ENCODE measurements around the gene NCKAP5L. TPM values are rescaled to one million over a fixed set of nuclear protein-coding genes. Genes with fewer than 3 reads are reported as not detected.
"Not testable (repeated sequence)": the region's sequence is repeated elsewhere in the genome, so short reads cannot be mapped to it uniquely, and the experiment has no call there.

NCKAP5L gene
- total RNA-seq, 2 donors from 2014 or later: 1.2 to 2.4 TPM

DNA sequence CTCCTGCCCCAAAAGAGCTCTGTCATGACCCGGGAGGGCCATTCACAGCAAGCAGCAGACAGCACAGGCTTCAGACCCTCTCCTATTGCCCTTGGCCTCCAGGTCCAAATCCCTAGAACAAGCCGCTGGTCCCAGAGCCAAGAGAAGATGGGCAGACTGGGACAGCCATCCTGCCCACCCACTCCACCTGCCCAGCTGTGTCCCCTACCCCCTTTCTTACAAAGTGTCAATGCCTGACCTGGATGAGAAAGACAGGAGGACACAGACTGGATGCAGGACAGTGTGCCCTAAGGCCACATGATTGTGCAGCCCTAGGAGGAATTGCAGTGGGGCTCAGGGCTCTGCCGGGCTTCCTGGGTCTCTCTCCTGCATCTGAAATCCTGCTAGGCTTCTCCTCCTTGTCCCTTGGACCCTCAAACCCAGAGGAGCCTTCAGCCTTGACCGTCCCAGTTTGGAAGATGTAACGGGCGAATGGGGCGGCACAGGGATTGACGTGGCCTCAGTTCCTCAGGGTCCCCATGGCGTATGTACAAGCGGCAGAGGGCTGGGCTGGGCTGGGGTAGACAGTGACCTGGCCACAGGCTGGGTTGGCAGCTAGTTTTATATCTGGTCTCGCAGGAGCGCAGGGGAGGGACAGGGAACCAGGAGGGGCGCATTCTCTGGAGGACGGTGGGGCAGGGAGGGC lies 41.7 kb upstream of the NCKAP5L start:
- ATAC-seq (replicated peaks): no peak
- no peaks in the 10 kb centered on the region for H3K4me1 Mint-ChIP-seq
- no peaks in the 10 kb centered on the region for H3K36me3 Mint-ChIP-seq (ENCODE audit: low read depth)
- no peak overlapping the region for H3K4me3 Mint-ChIP-seq
- no peak overlapping the region for H3K27ac Mint-ChIP-seq
- H3K9me3 Mint-ChIP-seq: no peaks in the 10 kb centered on the region
- H3K27me3 Mint-ChIP-seq: no peaks in the 10 kb centered on the region

DNA sequence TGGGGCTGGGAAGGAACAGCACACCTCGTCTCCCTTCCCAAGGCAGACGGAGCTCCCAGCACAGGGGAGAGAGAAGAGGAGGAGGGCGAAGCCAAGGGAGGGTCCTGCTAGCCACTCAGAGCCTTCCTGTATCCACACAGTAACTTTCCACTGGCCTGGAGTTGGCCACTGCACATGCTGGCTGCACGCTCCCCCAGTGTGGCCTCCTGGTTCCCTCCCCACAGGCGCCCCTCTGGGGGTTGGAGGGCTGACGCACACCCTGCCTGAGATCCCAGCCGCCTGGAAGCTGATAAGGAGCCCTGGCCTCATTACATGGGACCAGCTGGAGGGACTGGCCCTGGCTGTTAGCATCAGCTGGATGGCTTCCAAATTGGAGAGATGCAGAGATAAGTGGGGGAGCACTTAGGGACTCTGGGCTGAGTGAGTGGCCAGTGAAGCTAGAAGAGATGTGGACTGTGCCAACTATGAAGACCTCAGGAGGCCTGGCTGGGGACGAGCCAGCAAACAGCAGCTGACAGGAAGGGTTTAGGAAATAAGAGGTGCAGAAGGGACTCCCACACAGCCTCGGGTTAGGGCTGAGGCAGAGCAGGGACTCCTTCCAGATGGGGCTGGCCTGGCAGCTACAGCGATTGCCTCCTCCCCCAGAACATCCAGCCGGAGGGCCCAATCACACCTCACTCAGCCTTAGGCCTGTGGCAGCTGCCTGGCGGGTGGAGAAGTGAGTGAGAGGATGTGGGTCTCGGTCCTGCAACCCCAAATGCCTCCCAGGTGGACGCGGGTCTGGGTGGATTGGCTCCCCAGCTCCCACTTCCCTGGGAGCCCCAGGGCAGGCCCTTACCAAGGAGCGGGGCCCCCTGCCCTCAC lies 41.0 kb upstream of the NCKAP5L start:
- Mint-ChIP-seq H3K27me3 (peaks cover 6% of the 10 kb centered on the region), H3K36me3 (ENCODE audit: low read depth) (no peaks in the 10 kb centered on the region), H3K27ac (no peak overlapping the region), H3K9me3 (no peaks in the 10 kb centered on the region), H3K4me3 (no peak overlapping the region), H3K4me1 (no peaks in the 10 kb centered on the region)
- ATAC-seq (replicated peaks): no peak

DNA sequence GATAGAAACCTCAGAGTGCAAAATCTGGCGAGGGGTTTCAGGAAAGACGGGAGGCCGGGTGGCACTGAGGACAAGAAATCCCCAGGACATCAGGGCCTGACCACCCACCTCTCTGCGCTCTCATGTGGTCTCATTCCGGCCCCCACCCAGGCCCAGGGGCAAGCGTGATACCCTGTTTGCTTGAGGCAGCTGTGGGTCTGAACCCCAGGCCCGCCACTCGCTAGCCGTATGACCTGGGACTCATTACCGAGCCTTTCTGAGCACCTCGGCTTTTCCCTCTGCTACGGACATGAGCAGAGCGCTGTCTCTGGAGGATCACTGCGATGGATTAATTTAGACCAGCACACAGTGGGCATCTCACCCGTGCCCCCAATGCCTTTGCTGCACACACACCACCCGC lies 40.2 kb upstream of the NCKAP5L start:
- peaks cover 6% of the 10 kb centered on the region for H3K27me3 Mint-ChIP-seq
- H3K9me3 Mint-ChIP-seq: no peaks in the 10 kb centered on the region
- H3K4me3 Mint-ChIP-seq: no peak overlapping the region
- H3K36me3 Mint-ChIP-seq (ENCODE audit: low read depth): no peaks in the 10 kb centered on the region
- H3K4me1 Mint-ChIP-seq: no peaks in the 10 kb centered on the region
- no peak for ATAC-seq (replicated peaks)
- no peak overlapping the region for H3K27ac Mint-ChIP-seq

DNA sequence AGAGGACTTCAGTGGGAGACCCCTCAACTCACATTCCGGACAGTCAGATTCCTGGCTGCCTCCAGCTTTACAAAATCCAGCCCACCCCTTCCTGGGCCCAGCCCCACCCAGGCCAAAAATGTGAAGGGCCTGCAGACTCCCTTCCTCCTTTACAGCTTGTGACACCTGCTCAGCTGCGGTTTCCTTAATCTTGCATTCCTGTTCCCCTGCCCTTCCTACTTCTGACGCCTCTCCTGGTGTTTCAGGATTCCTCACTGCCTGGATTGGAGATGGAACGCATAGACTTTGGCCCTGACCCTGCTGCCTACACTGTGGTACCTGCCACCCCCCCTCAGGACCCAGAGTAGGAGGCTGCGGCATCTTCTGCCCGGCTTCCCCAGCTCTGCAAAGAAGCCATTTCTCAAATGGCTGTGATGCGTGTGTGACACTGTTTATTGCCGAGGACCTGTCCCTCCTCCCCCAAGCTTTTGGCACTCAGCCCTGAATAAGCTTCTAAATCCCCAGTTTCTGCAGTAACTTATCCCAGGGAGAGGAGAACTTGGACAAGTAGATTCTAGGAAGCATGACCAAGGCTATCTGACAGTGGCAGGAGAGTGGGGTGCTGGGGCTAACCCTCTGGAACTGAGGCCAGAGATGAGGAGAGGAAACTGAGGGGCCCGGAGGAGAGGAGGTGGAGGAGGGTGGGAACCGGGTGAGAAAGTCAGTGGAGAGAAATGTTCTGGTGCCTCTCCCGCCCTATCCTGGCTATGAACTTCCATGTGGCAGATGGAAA lies 39.5 kb upstream of the NCKAP5L start:
- peaks cover 6% of the 10 kb centered on the region for H3K27me3 Mint-ChIP-seq
- H3K9me3 Mint-ChIP-seq: no peaks in the 10 kb centered on the region
- no peak overlapping the region for H3K4me3 Mint-ChIP-seq
- H3K4me1 Mint-ChIP-seq: no peaks in the 10 kb centered on the region
- H3K36me3 Mint-ChIP-seq (ENCODE audit: low read depth): no peaks in the 10 kb centered on the region
- no peak for ATAC-seq (replicated peaks)
- no peak overlapping the region for H3K27ac Mint-ChIP-seq

DNA sequence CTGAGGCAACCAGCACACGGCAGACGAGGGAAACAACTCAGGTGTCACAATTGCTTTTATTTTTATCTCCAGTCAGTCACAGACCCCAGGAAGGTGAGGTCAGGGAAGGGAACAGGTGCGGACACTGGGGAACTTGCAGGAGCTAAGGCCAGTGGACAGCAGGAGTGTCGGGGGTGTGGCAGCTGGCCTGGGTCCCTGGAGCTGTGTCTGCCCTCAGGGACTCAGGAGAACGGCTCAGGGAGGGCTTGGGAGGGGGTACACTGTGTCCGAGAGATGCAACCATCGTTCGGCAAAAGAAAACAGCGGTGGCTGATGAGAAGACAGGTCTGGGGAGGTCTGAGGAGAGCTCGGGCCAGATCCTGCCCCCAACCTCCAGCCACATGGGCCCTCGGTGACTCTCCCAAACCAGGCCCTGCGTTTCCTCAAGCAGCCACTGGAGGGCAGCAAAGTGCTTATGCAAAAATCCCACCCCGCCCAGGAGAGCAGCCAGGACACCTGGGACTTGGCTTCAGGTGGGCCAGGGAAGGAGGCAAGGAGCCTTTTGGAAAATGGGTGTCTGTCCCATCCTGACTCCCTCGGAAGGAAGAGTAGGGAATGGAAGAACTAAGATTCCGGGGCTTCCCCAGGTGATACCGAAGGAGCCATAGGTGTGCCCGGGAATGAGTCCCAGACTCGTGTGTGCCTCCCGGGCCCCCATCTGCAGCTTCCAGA lies 38.8 kb upstream of the NCKAP5L start:
- H3K36me3 Mint-ChIP-seq (ENCODE audit: low read depth): no peaks in the 10 kb centered on the region
- peaks cover 6% of the 10 kb centered on the region for H3K27me3 Mint-ChIP-seq
- ATAC-seq (replicated peaks): peak; percentile 84
- H3K4me3 Mint-ChIP-seq: no peak overlapping the region
- no peaks in the 10 kb centered on the region for H3K9me3 Mint-ChIP-seq
- H3K4me1 Mint-ChIP-seq: no peaks in the 10 kb centered on the region
- H3K27ac Mint-ChIP-seq: no peak overlapping the region

DNA sequence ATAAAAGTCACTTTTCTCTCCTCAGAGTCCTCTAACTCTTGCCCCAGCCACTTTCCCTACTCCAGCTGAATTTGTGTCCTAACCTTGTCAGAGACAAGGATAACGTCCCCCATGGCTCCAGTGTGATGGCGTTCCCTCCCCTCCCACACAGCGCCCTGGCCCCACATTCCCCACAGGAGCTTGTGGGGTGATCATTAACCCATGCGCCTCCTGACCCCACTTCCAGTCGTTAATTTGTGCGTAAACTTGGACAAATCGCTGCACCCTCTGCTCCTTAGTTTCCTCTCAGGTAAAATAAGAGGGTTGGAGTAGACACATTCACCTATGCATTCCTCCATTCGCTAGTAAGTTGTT lies 37.5 kb upstream of the NCKAP5L start:
- Mint-ChIP-seq H3K9me3 (no peaks in the 10 kb centered on the region), H3K36me3 (ENCODE audit: low read depth) (no peaks in the 10 kb centered on the region), H3K4me1 (no peaks in the 10 kb centered on the region), H3K4me3 (no peak overlapping the region), H3K27me3 (peaks cover 6% of the 10 kb centered on the region), H3K27ac (no peak overlapping the region)
- no peak for ATAC-seq (replicated peaks)

DNA sequence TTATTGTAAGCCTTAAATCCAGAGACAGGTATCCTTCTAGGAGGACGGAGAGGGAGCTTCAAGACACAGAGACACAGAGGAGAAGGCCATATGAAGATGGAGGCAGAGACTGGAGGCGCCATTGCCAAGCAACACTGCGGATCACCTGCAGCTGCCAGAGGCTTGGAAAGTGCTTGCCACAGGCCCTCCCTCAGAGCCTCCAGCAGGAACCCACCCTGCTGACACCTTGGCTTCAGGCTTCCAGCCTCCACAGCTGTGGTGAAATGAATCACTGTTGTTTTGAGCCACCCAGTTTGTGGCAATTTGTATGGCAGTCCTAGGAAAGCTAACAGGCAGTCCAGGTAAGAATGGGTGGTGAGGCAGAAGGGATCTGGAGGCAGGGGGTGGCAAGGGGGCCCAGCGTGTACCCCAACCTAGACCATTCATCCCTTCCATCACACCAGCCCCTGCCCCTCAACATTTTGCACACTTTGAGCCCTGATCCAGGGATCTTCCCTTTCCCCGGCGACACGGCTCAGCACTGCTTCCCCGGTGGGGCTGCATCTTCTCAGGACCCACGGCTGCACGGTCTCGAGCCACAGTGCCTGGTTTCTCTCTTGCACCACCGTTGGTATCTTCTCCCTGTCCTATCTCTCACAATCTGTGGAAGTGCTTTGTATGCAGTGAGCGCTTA lies 37.0 kb upstream of the NCKAP5L start:
- H3K36me3 Mint-ChIP-seq (ENCODE audit: low read depth): no peaks in the 10 kb centered on the region

DNA sequence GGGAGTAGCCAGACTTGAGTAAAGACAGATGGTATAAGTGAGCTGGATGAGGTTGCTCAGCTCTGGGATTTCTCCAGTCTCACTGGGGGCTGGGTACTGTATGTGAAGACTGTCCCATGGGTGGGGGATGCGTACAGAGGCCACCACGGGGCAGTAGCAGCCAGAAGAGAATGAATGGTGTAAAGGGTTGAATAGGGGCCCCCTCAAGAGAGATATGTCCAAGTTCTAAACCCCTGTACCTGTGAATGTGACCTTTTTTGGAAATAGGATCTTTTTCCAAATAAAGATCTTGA lies 36.5 kb upstream of the NCKAP5L start:
- H3K9me3 Mint-ChIP-seq: no peaks in the 10 kb centered on the region
- no peaks in the 10 kb centered on the region for H3K36me3 Mint-ChIP-seq (ENCODE audit: low read depth)
- H3K27ac Mint-ChIP-seq: no peak overlapping the region
- no peaks in the 10 kb centered on the region for H3K4me1 Mint-ChIP-seq
- peaks cover 6% of the 10 kb centered on the region for H3K27me3 Mint-ChIP-seq
- no peak overlapping the region for H3K4me3 Mint-ChIP-seq
- ATAC-seq (replicated peaks): no peak

More for the DNA sequence above, 37.0 kb upstream of the NCKAP5L start:
- peaks cover 6% of the 10 kb centered on the region for H3K27me3 Mint-ChIP-seq
- ATAC-seq (replicated peaks): no peak
- H3K4me3 Mint-ChIP-seq: no peak overlapping the region
- H3K4me1 Mint-ChIP-seq: no peaks in the 10 kb centered on the region
- no peak overlapping the region for H3K27ac Mint-ChIP-seq
- H3K9me3 Mint-ChIP-seq: no peaks in the 10 kb centered on the region

DNA sequence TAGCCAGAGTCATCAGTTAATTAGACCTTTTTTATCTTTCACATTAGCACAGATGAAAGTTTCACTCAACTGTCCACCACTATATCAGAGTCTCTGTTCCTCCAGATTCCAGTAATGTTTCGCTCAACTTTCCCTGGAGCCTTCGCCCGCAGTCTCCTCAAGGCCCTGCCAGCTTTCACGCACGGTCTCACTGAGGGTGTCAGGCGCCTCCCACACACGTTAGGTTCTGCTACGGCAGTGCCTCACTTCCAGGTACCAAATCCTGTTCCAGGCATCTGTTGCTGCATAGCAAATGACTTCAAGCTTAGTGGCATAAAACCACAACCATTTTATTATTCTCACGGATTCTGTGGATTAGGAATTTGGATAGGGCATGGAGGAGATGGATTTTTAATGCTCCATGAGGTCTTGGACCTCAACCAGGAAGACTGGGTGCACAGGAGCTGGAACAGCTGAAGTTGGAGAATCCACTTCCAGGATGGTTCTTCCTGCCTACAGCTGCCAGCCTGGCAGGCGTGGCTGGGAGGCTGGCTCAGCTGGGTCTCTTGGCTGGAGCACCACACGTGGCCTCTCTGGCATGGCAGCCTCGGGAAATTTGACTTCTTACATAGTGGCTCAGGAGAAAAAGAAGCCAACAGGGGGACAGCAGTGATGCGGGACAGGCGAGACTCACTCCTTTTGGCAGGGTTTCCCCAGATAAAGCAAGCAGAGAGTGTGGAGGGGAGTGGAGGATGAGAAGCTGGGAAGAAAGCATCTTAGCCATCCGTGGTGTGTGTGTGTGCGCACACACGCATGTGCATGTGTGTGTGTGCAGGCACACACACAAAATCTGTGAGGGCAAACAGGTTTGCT lies 36.0 kb upstream of the NCKAP5L start:
- Mint-ChIP-seq H3K36me3 (ENCODE audit: low read depth) (no peaks in the 10 kb centered on the region), H3K4me1 (no peaks in the 10 kb centered on the region), H3K27me3 (peaks cover 6% of the 10 kb centered on the region), H3K4me3 (no peak overlapping the region), H3K27ac (peak overlapping the region; percentile 45), H3K9me3 (no peaks in the 10 kb centered on the region)
- no peak for ATAC-seq (replicated peaks)

DNA sequence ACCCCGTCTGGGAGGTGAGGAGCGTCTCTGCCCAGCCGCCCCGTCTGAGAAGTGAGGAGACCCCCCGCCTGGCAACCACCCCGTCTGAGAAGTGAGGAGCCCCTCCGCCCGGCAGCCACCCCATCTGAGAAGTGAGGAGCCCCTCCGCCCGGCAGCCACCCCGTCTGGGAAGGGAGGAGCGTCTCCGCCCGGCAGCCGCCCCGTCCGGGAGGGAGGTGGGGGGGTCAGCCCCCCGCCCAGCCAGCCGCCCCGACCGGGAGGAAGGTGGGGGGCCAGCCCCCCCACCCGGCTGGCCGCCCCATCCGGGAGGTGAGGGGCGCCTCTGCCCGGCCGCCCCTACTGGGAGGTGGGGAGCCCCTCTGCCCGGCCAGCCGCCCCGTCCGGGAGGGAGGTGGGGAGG lies 32.7 kb upstream of the NCKAP5L start:
- not testable (repeated sequence) for H3K27me3 Mint-ChIP-seq; H3K9me3 Mint-ChIP-seq; ATAC-seq (replicated peaks); H3K27ac Mint-ChIP-seq; H3K4me1 Mint-ChIP-seq; H3K4me3 Mint-ChIP-seq; H3K36me3 Mint-ChIP-seq (ENCODE audit: low read depth)

DNA sequence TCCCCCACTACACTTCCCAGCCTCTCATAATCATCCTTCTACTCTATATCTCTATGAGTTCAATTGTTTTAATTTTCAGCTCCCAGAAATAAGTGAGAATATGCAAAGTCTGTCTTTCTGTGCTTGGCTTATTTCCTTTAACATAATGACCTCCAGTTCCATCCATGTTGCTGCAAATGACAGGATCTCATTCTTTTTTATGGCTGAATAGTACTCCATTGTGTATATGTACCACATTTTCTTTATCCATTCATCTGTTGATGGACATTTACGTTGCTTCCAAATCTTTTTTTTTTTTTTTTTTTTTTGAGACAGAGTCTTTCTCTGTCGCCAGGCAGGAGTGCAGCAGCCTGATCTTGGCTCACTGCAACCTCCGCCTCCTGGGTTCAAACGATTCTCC lies 27.7 kb upstream of the NCKAP5L start:
- not testable (repeated sequence) for H3K27me3 Mint-ChIP-seq; ATAC-seq (replicated peaks); H3K4me1 Mint-ChIP-seq; H3K4me3 Mint-ChIP-seq; H3K9me3 Mint-ChIP-seq; H3K27ac Mint-ChIP-seq; H3K36me3 Mint-ChIP-seq (ENCODE audit: low read depth)

DNA sequence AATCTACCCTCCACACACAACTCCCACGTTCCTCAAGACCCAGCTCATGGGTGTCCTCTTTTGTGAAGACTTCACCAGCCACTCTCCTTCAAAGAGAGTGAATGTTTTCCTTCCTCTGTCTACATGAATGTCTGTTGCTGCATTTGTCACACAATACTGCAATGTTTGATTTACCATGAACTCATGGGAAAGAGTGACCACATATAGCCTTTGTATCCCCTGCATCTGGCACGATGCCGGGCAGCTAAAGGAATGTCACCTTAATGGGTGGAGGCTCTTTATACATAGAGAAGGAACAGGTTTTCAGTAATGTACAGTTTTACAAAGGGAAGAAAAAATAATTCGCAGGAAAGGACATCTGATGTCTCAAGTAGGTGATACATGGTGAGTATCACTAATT lies 26.8 kb upstream of the NCKAP5L start:
- H3K4me3 Mint-ChIP-seq: no peak overlapping the region
- H3K27me3 Mint-ChIP-seq: no peaks in the 10 kb centered on the region
- no peaks in the 10 kb centered on the region for H3K9me3 Mint-ChIP-seq
- peak overlapping the region; percentile 42 for H3K27ac Mint-ChIP-seq
- no peaks in the 10 kb centered on the region for H3K4me1 Mint-ChIP-seq
- no peak for ATAC-seq (replicated peaks)
- H3K36me3 Mint-ChIP-seq (ENCODE audit: low read depth): no peaks in the 10 kb centered on the region

DNA sequence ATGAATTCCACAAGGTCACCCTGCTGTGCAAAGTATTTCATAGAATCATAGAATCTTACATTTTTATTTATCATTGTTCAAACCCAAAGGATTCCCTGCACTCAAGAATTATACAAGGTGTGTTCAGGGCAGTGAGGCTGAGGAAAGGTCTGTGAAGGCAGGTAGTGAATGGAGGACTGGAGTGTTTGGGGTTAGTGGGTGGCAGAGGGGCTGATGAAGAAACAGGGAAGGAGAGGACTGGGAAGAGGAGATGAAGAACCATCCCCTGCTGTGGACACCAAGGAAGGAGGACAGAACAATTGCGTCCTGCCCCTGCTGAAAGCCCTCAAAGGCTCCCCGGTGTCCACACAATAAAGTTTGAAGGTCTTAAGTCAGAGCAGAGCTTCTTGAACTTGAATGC lies 25.5 kb upstream of the NCKAP5L start:
- Mint-ChIP-seq H3K4me3 (no peak overlapping the region), H3K27ac (no peak overlapping the region), H3K36me3 (ENCODE audit: low read depth) (no peaks in the 10 kb centered on the region)

More for the DNA sequence above, 25.5 kb upstream of the NCKAP5L start:
- Mint-ChIP-seq H3K27me3 (peaks cover 4% of the 10 kb centered on the region), H3K4me1 (no peaks in the 10 kb centered on the region), H3K9me3 (no peaks in the 10 kb centered on the region)
- ATAC-seq (replicated peaks): no peak
